ENCODE data around the gene MAB21L4.

Gene MAB21L4

GRCh38 chr2:240896871-240897692, 1.1 kb upstream of the MAB21L4 start:
- Histone ChIP-seq H3K36me3 (no peaks in the 10 kb centered on the region), H3K27me3 (no peaks in the 10 kb centered on the region), H3K4me3 (ENCODE audit: low read depth, low read length) (no peak overlapping the region), H3K9me3 (no peaks in the 10 kb centered on the region), H3K4me1 (no peaks in the 10 kb centered on the region)
- DNase-seq, result no peak
- TF ChIP-seq CTCF (IDR thresholded peaks at IDR 0.05; ENCODE audit: low read depth, low read length), result no peak

GRCh38 chr2:240896394-240896793, 438 bp upstream of the MAB21L4 start:
- Histone ChIP-seq H3K4me3 (ENCODE audit: low read depth, low read length) (no peak overlapping the region), H3K4me1 (no peaks in the 10 kb centered on the region), H3K27me3 (no peaks in the 10 kb centered on the region), H3K36me3 (no peaks in the 10 kb centered on the region), H3K9me3 (no peaks in the 10 kb centered on the region)
- TF ChIP-seq CTCF (IDR thresholded peaks at IDR 0.05; ENCODE audit: low read depth, low read length), result no peak
- DNase-seq, result no peak

- H3K4me3 ChIP-seq (ENCODE audit: low read depth, low read length), result no peak overlapping the region
- TF ChIP-seq CTCF (IDR thresholded peaks at IDR 0.05; ENCODE audit: low read depth, low read length), result no peak
- no peaks in the 10 kb centered on the region for H3K27me3 ChIP-seq
- no peaks in the 10 kb centered on the region for H3K9me3 ChIP-seq
- no peak for DNase-seq
- H3K4me1 ChIP-seq, result no peaks in the 10 kb centered on the region
- H3K36me3 ChIP-seq, result no peaks in the 10 kb centered on the region
Measured at GRCh38 chr2:240894836-240895558, 959 bp downstream of the MAB21L4 start.

- Histone ChIP-seq H3K9me3 (no peaks in the 10 kb centered on the region), H3K4me3 (ENCODE audit: low read depth, low read length) (no peak overlapping the region), H3K4me1 (no peaks in the 10 kb centered on the region), H3K36me3 (no peaks in the 10 kb centered on the region), H3K27me3 (no peaks in the 10 kb centered on the region)
- TF ChIP-seq CTCF (IDR thresholded peaks at IDR 0.05; ENCODE audit: low read depth, low read length), result no peak
- no peak for DNase-seq
Measured at GRCh38 chr2:240894006-240894405, 1.9 kb downstream of the MAB21L4 start.

GRCh38 chr2:240893363-240893844, 2.6 kb downstream of the MAB21L4 start:
- no peak overlapping the region for H3K4me3 ChIP-seq (ENCODE audit: low read depth, low read length)
- no peak for DNase-seq
- H3K27me3 ChIP-seq, result no peaks in the 10 kb centered on the region
- no peaks in the 10 kb centered on the region for H3K36me3 ChIP-seq
- no peaks in the 10 kb centered on the region for H3K9me3 ChIP-seq
- H3K4me1 ChIP-seq, result no peaks in the 10 kb centered on the region
- TF ChIP-seq CTCF (IDR thresholded peaks at IDR 0.05; ENCODE audit: low read depth, low read length), result no peak

- no peak for DNase-seq
- no peaks in the 10 kb centered on the region for H3K36me3 ChIP-seq
- no peaks in the 10 kb centered on the region for H3K9me3 ChIP-seq
- no peaks in the 10 kb centered on the region for H3K27me3 ChIP-seq
- no peak for TF ChIP-seq CTCF (IDR thresholded peaks at IDR 0.05; ENCODE audit: low read depth, low read length)
- H3K4me1 ChIP-seq, result no peaks in the 10 kb centered on the region
- no peak overlapping the region for H3K4me3 ChIP-seq (ENCODE audit: low read depth, low read length)
Measured at GRCh38 chr2:240892925-240893324, 3.0 kb downstream of the MAB21L4 start.

Data from BE2C (cell line).